Neural cell (in vitro differentiated cells): ENCODE data around the gene KLF13.

Experiments
- CTCF ChIP-seq: fragments of 450-650 bp; IDR thresholded peaks from 2 replicates; pipeline ENCODE4 v1.5.1; 2014; ENCODE audit warnings: antibody characterized with exemption, mild to moderate bottlenecking, moderate library complexity; ENCODE audit not compliant: poor library complexity, severe bottlenecking
- POLR2AphosphoS5 ChIP-seq: IDR thresholded peaks from 2 replicates; pipeline ENCODE4 v1.6.1; 2012
- TAF1 ChIP-seq: IDR thresholded peaks from 2 replicates; pipeline ENCODE4 v1.6.1; 2012; ENCODE audit warnings: low read depth

DNA sequence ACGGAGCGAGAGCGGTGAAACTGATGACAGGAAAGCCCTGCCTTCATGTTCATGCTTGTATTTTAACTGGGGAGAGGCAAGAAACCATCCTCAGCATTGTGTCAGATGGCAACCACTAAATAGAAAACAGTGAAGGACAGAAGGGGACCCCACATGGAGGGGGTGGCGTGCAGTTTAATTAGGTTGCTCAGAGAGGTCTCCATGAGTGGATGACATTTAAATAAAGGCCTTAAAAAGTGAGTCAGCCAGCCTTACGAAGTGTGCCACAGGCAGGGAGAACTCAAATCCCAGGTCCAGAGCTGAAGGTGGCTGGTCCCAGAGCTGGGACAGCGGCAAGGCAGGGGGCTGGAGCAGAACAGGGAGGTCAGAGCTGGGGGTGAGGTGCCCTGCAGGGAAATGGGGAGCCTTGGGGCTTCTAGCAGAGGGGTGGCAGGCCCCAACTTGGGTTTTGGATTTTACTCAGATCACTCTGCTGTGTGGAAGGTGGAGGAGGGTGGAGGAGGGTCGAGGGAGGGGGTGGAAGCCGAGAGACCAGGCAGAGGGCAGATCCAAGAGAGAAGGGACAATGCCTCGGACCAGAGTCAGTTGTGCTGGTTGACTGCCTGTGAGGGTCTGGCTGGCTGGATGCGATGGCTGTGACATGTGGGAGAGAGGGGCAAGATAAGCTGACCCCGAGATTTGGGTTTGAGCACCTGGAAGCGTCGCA lies 73.7 kb downstream of the KLF13 start:
- TF ChIP-seq TAF1 (no peak), POLR2AphosphoS5 (no peak), CTCF (no peak)
